GM21786 (cell line): ENCODE measurements around the gene PYM1.
A peak's percentile ranks its signal among the peaks of the same experiment; 100 is the strongest.

ENCODE experiments used
- ATAC-seq: cut with Tn5 transposase; IDR thresholded peaks from one replicate; pipeline ENCODE4 v1.9.1; 2021; ENCODE audit not compliant: unreplicated experiment

The PYM1 gene

DNA sequence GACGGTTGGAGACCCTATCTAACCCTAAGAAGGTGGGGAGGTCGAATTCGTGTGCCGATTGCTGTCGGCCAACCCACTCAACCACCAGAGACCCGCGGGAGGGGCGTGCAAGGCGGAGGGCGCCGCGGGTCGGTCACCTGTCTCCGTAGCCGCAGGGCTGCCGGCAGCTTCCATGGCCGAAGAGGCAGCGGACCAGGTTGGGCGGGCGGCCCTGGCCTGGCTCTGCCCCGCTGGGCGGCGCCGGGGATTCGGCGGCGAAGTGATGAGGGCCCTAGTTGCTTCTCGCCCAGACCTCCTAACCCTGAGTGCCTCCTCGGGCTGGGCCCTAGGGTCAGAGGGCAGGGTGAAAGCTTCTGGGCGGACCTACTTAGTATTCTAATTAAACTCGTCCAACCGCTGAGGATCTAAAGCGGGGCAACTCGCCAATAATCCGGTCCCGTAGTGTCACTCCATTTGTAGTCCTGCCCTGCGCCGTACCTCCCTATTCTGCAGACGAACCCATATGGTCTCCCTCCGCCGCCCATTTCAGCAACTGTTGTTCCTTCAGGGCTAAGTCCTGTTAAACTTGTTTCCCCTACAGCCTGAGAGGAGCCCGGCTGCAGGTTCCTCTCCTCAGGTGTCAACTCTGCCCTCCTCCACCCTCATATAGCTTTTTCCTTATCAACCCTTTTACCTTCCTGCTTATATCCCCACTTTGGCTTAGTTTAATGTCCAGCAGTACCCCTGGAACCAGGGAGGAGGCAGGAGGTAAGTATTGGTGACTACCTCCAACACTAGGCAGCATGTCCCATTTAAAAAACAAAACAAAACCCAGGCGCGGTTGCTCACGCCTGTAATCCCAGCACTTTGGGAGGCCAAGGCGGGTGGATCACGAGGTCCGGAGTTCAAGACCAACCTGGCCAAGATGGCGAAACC, at the start of gene PYM1:
Gene PYM1, minus strand, starts transcription at position 307 of the 915 bp plus-strand sequence. Its CDS starts 133 bp downstream, at position 174.
- peak; percentile 32 for ATAC-seq

DNA sequence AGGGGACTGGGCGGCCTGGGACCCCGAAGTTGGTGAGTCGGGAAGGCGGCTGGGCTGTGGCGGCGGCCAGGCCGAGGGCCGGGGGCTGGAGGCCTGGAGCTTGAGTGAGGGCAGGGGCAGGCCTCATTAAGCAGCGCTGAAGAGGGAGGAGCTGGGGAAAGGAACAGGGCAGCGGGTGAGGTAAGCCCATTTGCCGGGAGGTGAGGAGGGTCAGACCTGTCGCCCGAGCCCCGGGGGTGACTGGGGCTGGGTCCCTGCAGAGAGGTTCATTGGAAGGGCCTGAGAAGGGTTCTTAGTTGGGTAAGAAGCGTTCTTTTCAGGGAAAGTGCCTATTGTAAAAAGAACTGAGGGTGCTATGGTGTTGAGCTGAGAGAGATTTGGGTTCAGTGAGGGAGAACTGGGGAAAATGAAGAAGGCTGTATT, 46.6 kb upstream of the PYM1 start:
- no peak for ATAC-seq

DNA sequence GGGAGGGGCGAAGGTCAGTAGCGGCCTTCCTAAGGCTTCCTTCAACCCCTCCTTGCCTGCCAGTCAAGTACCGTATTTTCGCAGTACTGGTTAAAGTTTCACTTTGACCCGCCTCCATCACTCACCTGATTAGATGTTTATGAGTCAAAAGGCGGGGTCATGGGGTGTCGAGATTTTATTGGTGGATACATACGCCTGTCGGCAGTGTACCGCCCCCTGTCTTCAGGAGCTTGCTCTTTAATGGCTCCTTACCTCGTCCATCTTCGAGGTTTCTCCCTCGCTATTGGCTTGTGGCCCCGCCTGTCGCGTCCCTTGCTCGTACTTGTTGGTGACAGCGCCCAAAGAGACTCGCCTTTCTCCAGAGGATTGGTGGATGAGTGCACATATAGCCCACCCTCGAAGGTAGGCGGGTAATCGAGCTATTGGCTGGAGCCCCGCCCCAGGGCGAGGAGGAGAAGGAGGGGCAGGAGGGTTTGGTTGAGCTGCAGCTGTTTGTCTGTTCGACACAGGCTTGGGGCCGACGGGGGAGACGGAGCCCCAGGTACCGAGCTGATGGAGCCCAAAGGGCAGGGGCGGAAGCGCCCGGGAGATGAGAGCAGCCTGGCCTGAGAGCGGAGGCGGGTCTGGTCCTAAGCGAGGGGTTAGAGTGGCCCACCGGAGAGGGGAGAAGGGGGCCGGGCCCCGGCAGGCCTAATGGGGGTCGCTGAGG, 46.1 kb upstream of the PYM1 start, which contains the start of gene RAB5B:
Gene RAB5B, plus strand, starts transcription at position 480 of the 709 bp plus-strand sequence. CDS start 12,883 bp downstream, outside the sequence.
- peak; percentile 91 for ATAC-seq

DNA sequence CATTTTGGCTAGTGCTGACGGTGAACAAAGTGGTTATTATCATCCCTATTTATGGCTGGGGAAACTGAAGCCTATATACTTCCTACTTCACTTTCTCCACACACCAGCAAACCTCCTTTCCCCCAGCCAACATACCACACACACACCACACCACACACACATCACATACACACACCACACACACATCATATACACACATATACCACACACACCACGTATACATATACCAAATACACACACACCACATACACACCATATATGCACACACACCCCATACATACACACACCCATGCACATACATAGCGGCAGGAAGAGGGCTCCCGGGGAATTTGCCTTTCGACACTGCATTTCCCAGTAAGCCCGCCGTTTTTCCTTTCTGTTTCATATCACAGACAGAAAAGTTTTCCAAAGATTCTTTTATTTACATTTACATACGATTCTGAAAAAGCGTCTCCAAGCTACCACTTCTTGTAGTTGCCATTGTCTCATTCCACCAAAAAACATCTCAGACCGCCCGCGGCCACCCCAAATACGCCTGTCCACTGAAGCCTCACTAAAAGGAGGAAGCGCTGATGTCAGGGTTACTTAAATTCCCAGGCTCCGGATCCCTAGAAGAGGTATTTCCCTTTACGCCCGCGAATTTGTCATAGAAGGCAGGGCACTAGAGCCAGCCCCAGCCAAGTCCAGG, 45.4 kb upstream of the PYM1 start:
- no peak for ATAC-seq

DNA sequence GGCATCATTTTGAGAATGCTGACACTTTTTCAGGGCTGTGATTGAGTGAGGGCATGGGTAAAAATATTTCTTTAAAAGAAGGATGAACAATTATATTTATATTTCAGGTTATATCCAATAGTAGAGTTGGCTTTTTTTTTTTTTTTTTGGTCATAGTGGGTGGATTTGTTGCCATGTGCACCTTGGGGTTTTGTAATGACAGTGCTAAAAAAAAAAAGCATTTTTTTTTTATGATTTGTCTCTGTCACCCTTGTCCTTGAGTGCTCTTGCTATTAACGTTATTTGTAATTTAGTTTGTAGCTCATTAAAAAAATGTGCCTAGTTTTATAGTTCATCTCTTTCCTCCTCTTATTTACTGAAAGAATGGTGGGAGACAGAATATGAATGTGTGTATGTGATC, 44.8 kb upstream of the PYM1 start:
- no peak for ATAC-seq

DNA sequence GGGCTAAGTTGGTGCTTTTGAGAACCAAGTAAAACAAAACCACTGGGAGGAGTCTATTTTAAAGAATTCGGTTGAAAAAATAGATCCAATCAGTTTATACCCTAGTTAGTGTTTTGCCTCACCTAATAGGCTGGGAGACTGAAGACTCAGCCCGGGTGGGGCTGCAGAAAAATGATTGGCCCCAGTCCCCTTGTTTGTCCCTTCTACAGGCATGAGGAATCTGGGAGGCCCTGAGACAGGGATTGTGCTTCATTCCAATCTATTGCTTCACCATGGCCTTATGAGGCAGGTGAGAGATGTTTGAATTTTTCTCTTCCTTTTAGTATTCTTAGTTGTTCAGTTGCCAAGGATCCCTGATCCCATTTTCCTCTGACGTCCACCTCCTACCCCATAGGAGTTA, 44.3 kb upstream of the PYM1 start:
- ATAC-seq = no peak

DNA sequence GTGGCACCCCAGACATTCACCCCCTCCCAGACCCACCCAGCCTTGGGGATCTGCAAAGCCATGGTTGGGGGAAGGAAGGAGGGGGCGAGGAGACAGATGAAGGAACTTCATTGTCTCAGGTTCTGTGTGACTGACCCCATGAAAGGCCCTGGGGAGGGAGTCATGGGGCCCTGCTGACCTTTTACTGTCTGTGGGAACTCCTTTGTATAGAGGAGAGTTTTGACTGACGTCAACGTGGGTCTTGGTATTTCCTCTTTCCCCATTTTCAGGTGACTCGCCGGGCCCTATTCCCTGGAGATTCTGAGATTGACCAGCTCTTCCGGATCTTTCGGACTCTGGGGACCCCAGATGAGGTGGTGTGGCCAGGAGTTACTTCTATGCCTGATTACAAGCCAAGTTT, 43.1 kb upstream of the PYM1 start:
- no peak for ATAC-seq

DNA sequence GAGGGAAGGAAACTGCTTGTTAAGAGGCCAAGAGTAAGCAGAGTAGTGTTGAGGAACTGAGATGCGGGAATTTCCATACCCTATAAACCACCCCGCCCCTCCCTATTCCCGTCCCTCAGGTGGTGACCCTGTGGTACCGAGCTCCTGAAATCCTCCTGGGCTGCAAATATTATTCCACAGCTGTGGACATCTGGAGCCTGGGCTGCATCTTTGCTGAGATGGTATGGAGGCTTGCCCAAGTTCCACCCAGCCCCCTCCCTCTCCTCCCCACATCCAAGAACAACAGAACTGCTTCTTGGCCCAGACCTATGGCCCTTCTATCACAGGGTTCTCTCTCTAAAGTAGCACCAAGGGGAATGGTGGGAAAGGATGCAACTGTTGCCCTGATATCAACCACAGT, 41.7 kb upstream of the PYM1 start:
- ATAC-seq = no peak

DNA sequence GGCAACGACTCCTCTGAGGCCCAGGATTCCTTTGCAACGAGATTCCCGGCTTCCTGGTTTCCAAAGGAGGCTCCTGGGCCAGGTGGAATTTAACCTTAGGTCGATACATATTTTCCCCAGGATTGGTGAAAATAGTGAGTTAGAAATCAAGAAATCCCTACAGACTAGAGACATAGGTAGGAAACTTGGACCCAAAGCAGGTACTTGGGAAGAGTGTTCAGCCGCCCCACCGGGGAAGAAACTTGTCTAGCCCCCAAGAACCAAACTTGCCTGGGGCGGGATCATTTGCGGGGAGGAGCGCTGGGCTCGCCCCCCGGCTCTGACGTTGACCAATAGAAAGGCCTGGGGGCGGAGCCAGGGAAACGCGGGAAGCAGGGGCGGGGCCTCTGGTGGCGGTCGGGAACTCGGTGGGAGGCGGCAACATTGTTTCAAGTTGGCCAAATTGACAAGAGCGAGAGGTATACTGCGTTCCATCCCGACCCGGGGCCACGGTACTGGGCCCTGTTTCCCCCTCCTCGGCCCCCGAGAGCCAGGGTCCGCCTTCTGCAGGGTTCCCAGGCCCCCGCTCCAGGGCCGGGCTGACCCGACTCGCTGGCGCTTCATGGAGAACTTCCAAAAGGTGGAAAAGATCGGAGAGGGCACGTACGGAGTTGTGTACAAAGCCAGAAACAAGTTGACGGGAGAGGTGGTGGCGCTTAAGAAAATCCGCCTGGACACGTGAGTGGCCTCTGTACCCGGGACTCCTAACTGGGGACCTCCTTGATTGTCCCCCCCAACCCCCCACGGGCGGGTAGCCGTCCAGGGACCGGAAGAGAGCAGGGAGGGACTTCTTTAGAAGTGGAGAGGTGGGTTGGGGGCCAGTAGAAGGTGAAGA, 39.0 kb upstream of the PYM1 start, which contains the start of gene CDK2:
Gene CDK2, plus strand, starts transcription at position 423 of the 874 bp plus-strand sequence. Its CDS starts 179 bp downstream, at position 602.
- ATAC-seq = peak; percentile 96

DNA sequence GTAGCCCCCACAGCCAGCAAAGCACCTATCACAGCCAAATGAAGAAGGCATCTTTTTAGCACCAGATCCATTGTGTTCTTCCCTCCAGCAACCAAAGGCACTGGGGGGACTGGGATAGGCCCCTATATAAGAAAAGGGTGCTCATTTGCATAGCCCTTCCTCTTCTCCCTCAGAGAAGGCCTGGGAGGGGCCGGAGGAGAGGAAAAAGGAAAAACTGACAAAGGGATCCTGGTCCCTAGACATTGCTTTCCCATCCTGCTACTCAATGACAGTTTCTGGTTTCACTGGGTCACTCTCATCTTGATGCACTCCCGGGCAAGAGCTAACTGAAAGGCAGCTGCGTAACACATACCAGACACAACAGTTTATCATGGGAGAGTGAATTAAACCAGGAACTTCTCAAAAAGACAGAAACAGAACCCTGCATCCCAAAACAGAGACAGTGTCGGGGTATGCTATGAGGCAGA, 38.3 kb upstream of the PYM1 start, which contains the start of gene PMEL:
Gene PMEL, minus strand, starts transcription at position 102 of the 467 bp plus-strand sequence. Its CDS starts 31 bp downstream, at position 71.
- no peak for ATAC-seq

DNA sequence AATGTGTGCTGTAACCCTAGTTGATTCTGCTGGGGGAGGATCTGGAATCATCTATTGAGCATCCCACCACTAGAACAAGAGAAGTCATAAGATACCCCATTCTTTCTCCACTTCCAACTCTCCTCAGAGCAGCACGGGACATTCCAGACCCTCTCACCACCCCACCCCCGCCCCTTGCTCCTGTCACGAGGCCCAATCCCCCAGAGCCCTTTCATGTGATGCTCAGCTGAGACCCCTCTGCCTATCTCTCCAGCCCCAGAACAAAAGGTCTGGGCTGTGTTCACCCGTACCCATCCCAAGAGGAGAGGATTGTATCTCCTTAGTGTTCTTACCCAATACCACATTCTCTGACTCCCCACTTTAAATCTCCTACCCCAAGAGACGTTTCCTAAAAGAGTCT, 37.5 kb upstream of the PYM1 start:
- no peak for ATAC-seq

DNA sequence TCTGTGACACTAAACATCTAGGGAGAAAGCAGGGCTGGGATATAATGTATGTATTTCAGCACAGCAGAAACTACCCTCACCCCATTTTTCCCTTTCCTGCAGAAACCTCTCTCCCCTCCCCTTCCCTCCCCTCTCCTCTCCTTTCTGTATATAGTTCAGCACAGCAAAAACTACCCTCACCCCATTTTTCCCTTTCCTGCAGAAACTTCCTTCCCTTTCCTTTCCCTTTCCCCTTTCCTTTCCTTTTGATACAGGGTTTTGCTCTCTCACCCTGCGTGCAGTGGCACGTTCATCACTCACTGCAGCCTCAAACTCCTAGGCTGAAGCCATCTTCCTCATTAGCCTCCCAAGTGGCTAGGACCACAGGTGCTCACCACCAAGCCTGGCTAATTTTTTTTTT, 36.1 kb upstream of the PYM1 start:
- no peak for ATAC-seq

DNA sequence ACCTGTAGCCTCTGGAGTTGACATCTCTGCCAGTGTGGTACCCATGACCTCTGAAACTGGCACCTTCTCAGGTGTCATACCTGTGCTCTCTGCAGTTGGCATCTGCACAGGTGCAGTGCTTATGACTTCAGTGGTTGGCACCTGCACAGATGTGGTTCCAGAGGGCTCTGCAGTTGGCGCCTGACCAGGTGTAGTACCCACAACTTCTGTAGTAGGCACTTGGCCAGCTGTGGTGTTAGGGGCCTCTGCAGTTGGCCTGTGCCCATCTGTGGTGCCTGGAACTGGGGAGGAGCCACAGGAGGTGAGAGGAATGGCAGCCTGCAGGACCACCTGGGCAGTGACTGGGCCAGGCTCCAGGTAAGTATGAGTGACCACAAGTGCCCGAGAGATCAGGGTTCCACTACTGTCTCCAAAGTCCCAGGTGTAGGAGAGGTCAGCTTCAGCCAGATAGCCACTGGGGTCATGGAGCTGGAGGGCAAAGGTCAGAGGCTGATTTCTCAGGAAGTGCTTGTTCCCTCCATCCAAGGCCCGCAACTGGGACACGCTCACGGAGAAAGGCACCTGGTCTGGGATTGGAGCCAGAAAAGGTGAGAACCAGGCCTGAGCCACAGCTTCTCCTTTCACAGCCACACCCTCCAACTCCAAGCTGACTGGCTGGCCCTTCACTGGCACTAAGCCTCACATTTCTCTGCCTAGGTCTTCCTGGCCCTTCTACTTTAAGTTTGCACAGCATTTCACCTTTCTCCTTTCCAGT, 29.6 kb upstream of the PYM1 start:
- no peak for ATAC-seq

DNA sequence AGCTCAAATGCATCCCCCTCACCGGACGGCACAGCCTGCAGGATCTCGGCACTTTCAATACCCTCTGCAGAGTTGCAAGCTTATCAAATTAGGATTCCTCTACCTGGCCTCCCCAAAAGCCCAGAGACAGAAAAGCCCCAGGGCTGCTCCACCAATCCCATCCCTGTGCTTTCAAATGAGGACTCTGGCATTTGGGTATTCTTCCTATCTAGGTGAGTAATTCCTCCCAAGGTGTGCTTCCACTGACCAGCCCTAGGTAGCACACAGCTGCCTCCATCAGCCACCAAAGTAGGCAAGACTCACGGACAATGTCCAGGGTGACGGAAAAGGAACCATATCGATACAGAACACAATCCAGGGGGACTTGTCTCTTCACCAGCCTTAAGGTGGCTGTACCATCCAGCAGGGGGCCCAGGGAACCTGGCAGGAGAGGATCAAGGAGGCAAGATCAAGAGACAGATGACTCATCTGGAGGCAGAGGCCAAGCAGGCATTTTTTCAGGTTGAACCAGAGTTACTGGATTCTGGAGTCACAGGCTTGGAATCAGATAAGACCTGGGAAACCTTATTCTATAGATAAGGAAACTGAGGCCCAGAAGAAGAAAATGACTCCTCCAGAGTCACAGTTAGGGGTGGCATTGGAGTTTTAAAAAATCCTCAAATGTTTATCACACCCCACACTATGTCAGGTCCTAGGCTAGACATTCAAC, 28.3 kb upstream of the PYM1 start:
- ATAC-seq = no peak

DNA sequence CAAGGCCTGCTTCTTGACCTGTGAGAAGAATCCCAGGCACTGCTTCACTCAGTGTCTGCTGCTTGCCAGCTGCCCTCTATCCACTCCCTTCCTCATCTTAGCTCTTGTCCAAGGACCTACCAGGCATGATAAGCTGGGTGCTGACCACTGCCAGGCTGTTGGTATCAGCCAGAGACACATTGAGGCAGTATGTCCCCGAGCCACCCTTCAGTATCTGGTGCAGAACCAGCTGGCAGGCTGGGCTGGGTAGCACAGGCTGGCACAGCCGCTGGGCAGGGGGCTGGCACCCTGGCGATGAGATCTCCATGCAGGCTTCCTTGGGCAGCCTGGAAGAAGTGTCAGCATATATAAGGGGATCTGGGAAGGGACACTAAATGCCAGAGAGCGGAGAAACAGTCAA, 27.6 kb upstream of the PYM1 start:
- ATAC-seq = no peak

DNA sequence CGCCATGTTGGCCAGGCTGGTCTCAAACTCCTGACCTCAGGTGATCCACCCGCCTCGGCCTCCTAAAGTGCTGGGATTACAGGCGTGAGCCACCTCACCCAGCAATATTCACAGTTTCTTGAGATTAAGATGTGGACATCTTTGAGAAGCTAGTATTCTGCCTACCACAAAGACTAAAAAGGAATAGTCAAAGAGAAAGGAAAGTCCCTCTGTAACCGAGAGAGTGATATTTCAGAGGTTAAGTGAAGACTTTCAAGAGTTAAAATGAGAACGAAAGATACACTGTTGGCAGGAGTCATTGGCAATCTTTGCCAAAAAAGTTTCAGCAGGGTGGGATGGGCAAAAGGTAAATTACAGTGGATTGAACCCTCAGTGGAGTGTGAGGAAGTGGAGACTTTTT, 18.9 kb upstream of the PYM1 start:
- no peak for ATAC-seq

DNA sequence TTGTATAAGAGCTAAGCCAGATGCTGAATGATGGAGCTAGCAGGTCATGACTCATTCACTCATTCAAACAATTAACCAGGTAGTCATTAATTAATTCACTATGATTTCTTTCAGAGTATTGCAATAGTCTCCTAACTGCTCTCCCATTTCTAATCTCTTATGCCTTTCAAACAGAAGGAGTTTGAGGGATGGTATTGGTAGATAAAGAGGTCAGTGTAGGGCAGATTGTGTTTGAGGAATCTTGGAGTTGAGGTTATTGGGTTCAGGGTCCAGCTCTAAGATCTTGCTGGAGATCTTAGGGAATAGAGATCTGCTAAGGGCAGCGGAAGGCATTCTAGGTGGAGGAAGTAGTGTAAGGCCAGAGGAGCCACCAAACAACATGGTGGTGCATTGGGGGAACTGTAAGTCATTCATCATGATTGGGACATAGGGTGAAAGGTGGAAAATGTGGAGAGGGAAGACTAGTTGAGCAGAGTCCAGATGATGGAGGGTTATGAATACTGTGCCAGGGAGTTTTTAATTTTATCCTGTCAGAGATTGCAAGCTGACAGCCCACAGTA, 15.0 kb upstream of the PYM1 start:
- ATAC-seq = no peak

DNA sequence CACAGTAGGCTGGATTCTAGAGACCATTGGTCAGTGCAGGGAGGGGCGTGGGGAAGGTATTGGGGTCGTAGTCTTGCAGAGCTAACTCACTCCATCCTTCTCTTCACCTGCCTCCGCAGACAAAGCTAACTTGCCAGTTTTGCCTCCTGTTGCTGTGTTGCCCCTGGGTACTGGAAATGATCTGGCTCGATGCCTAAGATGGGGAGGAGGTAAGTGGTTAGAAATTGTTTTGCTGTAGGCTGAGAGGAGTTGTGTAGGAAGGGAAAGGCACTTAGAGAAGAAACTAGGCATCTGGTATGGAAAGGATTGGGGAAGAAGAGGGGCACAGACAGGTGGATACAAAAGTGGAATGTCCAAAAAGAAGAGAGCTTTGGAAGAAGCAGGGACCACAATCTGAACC, 14.4 kb upstream of the PYM1 start:
- no peak for ATAC-seq
